Measurements from ENCODE around the gene RFX4. TPM values are rescaled to one million over a fixed set of nuclear protein-coding genes. Genes with fewer than 3 reads are reported as not detected.

Gene RFX4
- polyA plus RNA-seq, 2 donors: not detected

- Histone ChIP-seq H3K9me3 (ENCODE audit: control insufficient read depth in 2 of 2, insufficient read depth in 1 of 2, low read depth in 1 of 2, low read length in 1 of 2) (no peaks in the 10 kb centered on the region), H3K4me3 (ENCODE audit: low read depth in 1 of 2, low read length in 2 of 2) (no peak overlapping the region), H3K27ac (ENCODE audit: low read depth in 2 of 2, low read length in 1 of 2) (no peak overlapping the region), H3K36me3 (ENCODE audit: control insufficient read depth in 2 of 2, insufficient read depth in 2 of 2, low read length in 1 of 2) (no peaks in the 10 kb centered on the region), H3K4me1 (ENCODE audit: control insufficient read depth in 2 of 2, insufficient read depth in 2 of 2, low read length in 1 of 2) (no peaks in the 10 kb centered on the region), H3K27me3 (ENCODE audit: control insufficient read depth in 1 of 2, insufficient read depth in 2 of 2, low read length in 2 of 2) (no peaks in the 10 kb centered on the region)
- WGBS, 2 donors: 91 to 94% methylated on average over 5 of the region's 5 CpGs
These were observed 150.1 kb downstream of the RFX4 start for GRCh38 chr12:106732890-106733289.

GRCh38 chr12:106733660-106734059 is 150.9 kb downstream of the RFX4 start:
- no peaks in the 10 kb centered on the region for H3K27me3 ChIP-seq (ENCODE audit: control insufficient read depth in 1 of 2, insufficient read depth in 2 of 2, low read length in 2 of 2)
- H3K9me3 ChIP-seq (ENCODE audit: control insufficient read depth in 2 of 2, insufficient read depth in 1 of 2, low read depth in 1 of 2, low read length in 1 of 2): no peaks in the 10 kb centered on the region
- no peaks in the 10 kb centered on the region for H3K36me3 ChIP-seq (ENCODE audit: control insufficient read depth in 2 of 2, insufficient read depth in 2 of 2, low read length in 1 of 2)
- no peak overlapping the region for H3K27ac ChIP-seq (ENCODE audit: low read depth in 2 of 2, low read length in 1 of 2)
- H3K4me1 ChIP-seq (ENCODE audit: control insufficient read depth in 2 of 2, insufficient read depth in 2 of 2, low read length in 1 of 2): no peaks in the 10 kb centered on the region
- 71% methylated on average over 4 of the region's 4 CpGs for WGBS, 2 donors
- no peak overlapping the region for H3K4me3 ChIP-seq (ENCODE audit: low read depth in 1 of 2, low read length in 2 of 2)

- no peaks in the 10 kb centered on the region for H3K9me3 ChIP-seq (ENCODE audit: control insufficient read depth in 2 of 2, insufficient read depth in 1 of 2, low read depth in 1 of 2, low read length in 1 of 2)
- WGBS, 2 donors: 64 to 70% methylated on average over 9 of the region's 9 CpGs
- H3K4me3 ChIP-seq (ENCODE audit: low read depth in 1 of 2, low read length in 2 of 2): no peak overlapping the region
- no peaks in the 10 kb centered on the region for H3K4me1 ChIP-seq (ENCODE audit: control insufficient read depth in 2 of 2, insufficient read depth in 2 of 2, low read length in 1 of 2)
- no peak overlapping the region for H3K27ac ChIP-seq (ENCODE audit: low read depth in 2 of 2, low read length in 1 of 2)
- H3K27me3 ChIP-seq (ENCODE audit: control insufficient read depth in 1 of 2, insufficient read depth in 2 of 2, low read length in 2 of 2): no peaks in the 10 kb centered on the region
- H3K36me3 ChIP-seq (ENCODE audit: control insufficient read depth in 2 of 2, insufficient read depth in 2 of 2, low read length in 1 of 2): no peaks in the 10 kb centered on the region
These were observed 153.5 kb downstream of the RFX4 start for GRCh38 chr12:106736051-106736957.

GRCh38 chr12:106739318-106739717 is 156.5 kb downstream of the RFX4 start:
- no peaks in the 10 kb centered on the region for H3K9me3 ChIP-seq (ENCODE audit: control insufficient read depth in 2 of 2, insufficient read depth in 1 of 2, low read depth in 1 of 2, low read length in 1 of 2)
- H3K4me1 ChIP-seq (ENCODE audit: control insufficient read depth in 2 of 2, insufficient read depth in 2 of 2, low read length in 1 of 2): no peaks in the 10 kb centered on the region
- peaks cover 0 to 3% of the 10 kb centered on the region in 2 donors for H3K27me3 ChIP-seq (ENCODE audit: control insufficient read depth in 1 of 2, insufficient read depth in 2 of 2, low read length in 2 of 2)
- H3K27ac ChIP-seq (ENCODE audit: low read depth in 2 of 2, low read length in 1 of 2): no peak overlapping the region
- H3K36me3 ChIP-seq (ENCODE audit: control insufficient read depth in 2 of 2, insufficient read depth in 2 of 2, low read length in 1 of 2): no peaks in the 10 kb centered on the region
- WGBS, 2 donors: 45 to 60% methylated on average over 4 of the region's 4 CpGs
- no peak overlapping the region for H3K4me3 ChIP-seq (ENCODE audit: low read depth in 1 of 2, low read length in 2 of 2)

- Histone ChIP-seq H3K27ac (ENCODE audit: low read depth in 2 of 2, low read length in 1 of 2) (no peak overlapping the region), H3K36me3 (ENCODE audit: control insufficient read depth in 2 of 2, insufficient read depth in 2 of 2, low read length in 1 of 2) (no peaks in the 10 kb centered on the region), H3K27me3 (ENCODE audit: control insufficient read depth in 1 of 2, insufficient read depth in 2 of 2, low read length in 2 of 2) (peaks cover 0 to 3% of the 10 kb centered on the region in 2 donors), H3K4me3 (ENCODE audit: low read depth in 1 of 2, low read length in 2 of 2) (no peak overlapping the region), H3K9me3 (ENCODE audit: control insufficient read depth in 2 of 2, insufficient read depth in 1 of 2, low read depth in 1 of 2, low read length in 1 of 2) (no peaks in the 10 kb centered on the region), H3K4me1 (ENCODE audit: control insufficient read depth in 2 of 2, insufficient read depth in 2 of 2, low read length in 1 of 2) (no peaks in the 10 kb centered on the region)
- WGBS, 2 donors: 60 to 61% methylated on average over 10 of the region's 10 CpGs
These were observed 157.2 kb downstream of the RFX4 start for GRCh38 chr12:106739815-106740530.

GRCh38 chr12:106740818-106741217 is 158.0 kb downstream of the RFX4 start:
- Histone ChIP-seq H3K27me3 (ENCODE audit: control insufficient read depth in 1 of 2, insufficient read depth in 2 of 2, low read length in 2 of 2) (peaks cover 0 to 3% of the 10 kb centered on the region in 2 donors), H3K36me3 (ENCODE audit: control insufficient read depth in 2 of 2, insufficient read depth in 2 of 2, low read length in 1 of 2) (no peaks in the 10 kb centered on the region), H3K4me3 (ENCODE audit: low read depth in 1 of 2, low read length in 2 of 2) (no peak overlapping the region), H3K4me1 (ENCODE audit: control insufficient read depth in 2 of 2, insufficient read depth in 2 of 2, low read length in 1 of 2) (no peaks in the 10 kb centered on the region), H3K9me3 (ENCODE audit: control insufficient read depth in 2 of 2, insufficient read depth in 1 of 2, low read depth in 1 of 2, low read length in 1 of 2) (no peaks in the 10 kb centered on the region), H3K27ac (ENCODE audit: low read depth in 2 of 2, low read length in 1 of 2) (no peak overlapping the region)
- 80 to 85% methylated on average over 5 of the region's 5 CpGs for WGBS, 2 donors

GRCh38 chr12:106741247-106741646 is 158.4 kb downstream of the RFX4 start:
- H3K9me3 ChIP-seq (ENCODE audit: control insufficient read depth in 2 of 2, insufficient read depth in 1 of 2, low read depth in 1 of 2, low read length in 1 of 2): no peaks in the 10 kb centered on the region
- H3K4me1 ChIP-seq (ENCODE audit: control insufficient read depth in 2 of 2, insufficient read depth in 2 of 2, low read length in 1 of 2): no peaks in the 10 kb centered on the region
- 80 to 87% methylated on average over 2 of the region's 2 CpGs for WGBS, 2 donors
- H3K4me3 ChIP-seq (ENCODE audit: low read depth in 1 of 2, low read length in 2 of 2): no peak overlapping the region
- no peak overlapping the region for H3K27ac ChIP-seq (ENCODE audit: low read depth in 2 of 2, low read length in 1 of 2)
- H3K36me3 ChIP-seq (ENCODE audit: control insufficient read depth in 2 of 2, insufficient read depth in 2 of 2, low read length in 1 of 2): no peaks in the 10 kb centered on the region
- H3K27me3 ChIP-seq (ENCODE audit: control insufficient read depth in 1 of 2, insufficient read depth in 2 of 2, low read length in 2 of 2): peaks cover 0 to 3% of the 10 kb centered on the region in 2 donors

- Histone ChIP-seq H3K4me3 (ENCODE audit: low read depth in 1 of 2, low read length in 2 of 2) (no peak overlapping the region), H3K36me3 (ENCODE audit: control insufficient read depth in 2 of 2, insufficient read depth in 2 of 2, low read length in 1 of 2) (no peaks in the 10 kb centered on the region), H3K4me1 (ENCODE audit: control insufficient read depth in 2 of 2, insufficient read depth in 2 of 2, low read length in 1 of 2) (no peaks in the 10 kb centered on the region), H3K27me3 (ENCODE audit: control insufficient read depth in 1 of 2, insufficient read depth in 2 of 2, low read length in 2 of 2) (peaks cover 0 to 3% of the 10 kb centered on the region in 2 donors), H3K9me3 (ENCODE audit: control insufficient read depth in 2 of 2, insufficient read depth in 1 of 2, low read depth in 1 of 2, low read length in 1 of 2) (no peaks in the 10 kb centered on the region), H3K27ac (ENCODE audit: low read depth in 2 of 2, low read length in 1 of 2) (no peak overlapping the region)
- WGBS, 2 donors: 52 to 56% methylated on average over 8 of the region's 8 CpGs
These were observed 160.6 kb downstream of the RFX4 start for GRCh38 chr12:106743270-106743988.

GRCh38 chr12:106744600-106744999 is 161.8 kb downstream of the RFX4 start:
- H3K27ac ChIP-seq (ENCODE audit: low read depth in 2 of 2, low read length in 1 of 2): no peak overlapping the region
- 69 to 72% methylated on average over 6 of the region's 6 CpGs for WGBS, 2 donors
- peaks cover 0 to 3% of the 10 kb centered on the region in 2 donors for H3K27me3 ChIP-seq (ENCODE audit: control insufficient read depth in 1 of 2, insufficient read depth in 2 of 2, low read length in 2 of 2)

More at GRCh38 chr12:106744600-106744999, 161.8 kb downstream of the RFX4 start:
- H3K36me3 ChIP-seq (ENCODE audit: control insufficient read depth in 2 of 2, insufficient read depth in 2 of 2, low read length in 1 of 2): no peaks in the 10 kb centered on the region
- H3K9me3 ChIP-seq (ENCODE audit: control insufficient read depth in 2 of 2, insufficient read depth in 1 of 2, low read depth in 1 of 2, low read length in 1 of 2): no peaks in the 10 kb centered on the region
- H3K4me3 ChIP-seq (ENCODE audit: low read depth in 1 of 2, low read length in 2 of 2): no peak overlapping the region
- H3K4me1 ChIP-seq (ENCODE audit: control insufficient read depth in 2 of 2, insufficient read depth in 2 of 2, low read length in 1 of 2): no peaks in the 10 kb centered on the region

Data from esophagus (tissue), 2 donors.